22Rv1 (cell line): Measurements from ENCODE around the gene SMARCA5.

Experiments
- ZFX ChIP-seq: fragments of 450-650 bp; IDR thresholded peaks from 2 replicates; pipeline ENCODE4 v1.6.1; 2017; ENCODE audit warnings: antibody characterized with exemption, borderline replicate concordance
- TF ChIP-seq, protein P1 (sequence below): fragments of 450-650 bp; IDR thresholded peaks from 2 replicates; pipeline ENCODE4 v1.5.1; 2017; ENCODE audit warnings: mild to moderate bottlenecking

DNA sequence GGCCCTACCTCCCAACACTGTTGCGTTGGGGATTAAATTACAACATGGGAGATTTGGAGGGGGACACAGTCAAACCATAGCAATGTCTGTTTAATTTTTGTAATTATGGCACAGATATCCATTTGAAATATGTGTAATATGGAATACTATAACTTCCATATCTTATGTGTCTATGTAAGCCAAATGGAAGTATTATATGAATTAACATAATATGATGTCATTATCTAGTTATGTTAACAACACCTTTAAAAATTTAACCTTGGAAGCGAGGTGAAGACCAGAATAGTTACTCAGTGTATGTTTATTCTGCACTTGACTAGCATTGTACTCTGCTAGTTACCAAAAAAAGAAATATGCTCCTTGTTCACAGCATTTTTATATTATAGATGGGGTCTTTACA lies 4.3 kb downstream of the SMARCA5 start:
- TF ChIP-seq, protein P1, sequence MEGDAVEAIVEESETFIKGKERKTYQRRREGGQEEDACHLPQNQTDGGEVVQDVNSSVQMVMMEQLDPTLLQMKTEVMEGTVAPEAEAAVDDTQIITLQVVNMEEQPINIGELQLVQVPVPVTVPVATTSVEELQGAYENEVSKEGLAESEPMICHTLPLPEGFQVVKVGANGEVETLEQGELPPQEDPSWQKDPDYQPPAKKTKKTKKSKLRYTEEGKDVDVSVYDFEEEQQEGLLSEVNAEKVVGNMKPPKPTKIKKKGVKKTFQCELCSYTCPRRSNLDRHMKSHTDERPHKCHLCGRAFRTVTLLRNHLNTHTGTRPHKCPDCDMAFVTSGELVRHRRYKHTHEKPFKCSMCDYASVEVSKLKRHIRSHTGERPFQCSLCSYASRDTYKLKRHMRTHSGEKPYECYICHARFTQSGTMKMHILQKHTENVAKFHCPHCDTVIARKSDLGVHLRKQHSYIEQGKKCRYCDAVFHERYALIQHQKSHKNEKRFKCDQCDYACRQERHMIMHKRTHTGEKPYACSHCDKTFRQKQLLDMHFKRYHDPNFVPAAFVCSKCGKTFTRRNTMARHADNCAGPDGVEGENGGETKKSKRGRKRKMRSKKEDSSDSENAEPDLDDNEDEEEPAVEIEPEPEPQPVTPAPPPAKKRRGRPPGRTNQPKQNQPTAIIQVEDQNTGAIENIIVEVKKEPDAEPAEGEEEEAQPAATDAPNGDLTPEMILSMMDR = no peak
- TF ChIP-seq ZFX = no peak
